GM12878 (cell line): ENCODE data around the gene EHMT2. TPM values are rescaled to one million over a fixed set of nuclear protein-coding genes. Genes with fewer than 3 reads are reported as not detected.

ENCODE experiments used
- ATAC-seq: fragments of 200-7000 bp; cut with Tn5 transposase; 3 replicates; pipeline ENCODE4 v1.9.1; 2020; ENCODE audit warnings: mild to moderate bottlenecking, moderate library complexity
- BruUV-seq: library from RNA; stranded (reverse); fragments of 400-500 nt; replicated peaks from 2 replicates; lab custom pipeline; 2021; lab: Mats Ljungman, UMichigan
- CTCF ChIA-PET: fragments of 300-600 bp; sonication (Branson Sonifier 250); formaldehyde crosslinking; extraction: SDS; loops from one replicate; lab custom pipeline; 2021; ENCODE audit warnings: inconsistent platforms; lab: Yijun Ruan, JAX
- POLR2A ChIA-PET: fragments of 350-600 bp; formaldehyde crosslinking; extraction: SDS; loops from one replicate; lab custom pipeline; 2021; ENCODE audit warnings: inconsistent platforms; lab: Charles Lee
- RAD21 ChIA-PET: fragments of 300-600 bp; sonication (Branson Sonifier 250); formaldehyde crosslinking; loops from one replicate; lab custom pipeline; 2023; ENCODE audit warnings: antibody characterized with exemption; ENCODE audit not compliant: unreplicated experiment; lab: Charles Lee
- SMC1A ChIA-PET: fragments of 300-600 bp; sonication (Branson Sonifier 250); formaldehyde crosslinking; loops from one replicate; lab custom pipeline; 2023; ENCODE audit not compliant: unreplicated experiment, uncharacterized antibody; lab: Charles Lee
- DNase-seq: peaks from one replicate; pipeline ENCODE4 v3.0.0-alpha.2; 2011; ENCODE audit warnings: low read depth, low spot score
- FAIRE-seq: peaks from 3 replicates; lab custom pipeline; 2011; peaks lifted over from hg19 to GRCh38; lab: Jason Lieb, UNC
- H2AFZ ChIP-seq: 2 replicates; pipeline ENCODE4 v1.6.0; 2011; ENCODE audit warnings: low read depth, low read length, control low read depth; ENCODE audit not compliant: control insufficient read depth
- H3K27ac ChIP-seq: 2 replicates; pipeline ENCODE4 v1.5.1; 2011; ENCODE audit warnings: control low read depth; ENCODE audit not compliant: control insufficient read depth, insufficient read depth
- H3K27me3 ChIP-seq, 2 experiments: replicated peaks in 1 of 2; 2 replicates each; pipeline versions ENCODE4 v1.6.0 to v1.6.1; 2011; ENCODE audit warnings: low read length in 1 of 2; ENCODE audit not compliant: control insufficient read depth in 2 of 2, insufficient read depth in 2 of 2
- H3K36me3 ChIP-seq, 2 experiments: 2 replicates each; pipeline ENCODE4 v1.5.1; 2011; ENCODE audit warnings: low read length in 1 of 2; ENCODE audit not compliant: control insufficient read depth in 2 of 2, insufficient read depth in 2 of 2
- H3K4me1 ChIP-seq: 2 replicates; pipeline ENCODE4 v1.6.1; 2011; ENCODE audit warnings: mild to moderate bottlenecking, low read length, moderate library complexity, mixed read lengths; ENCODE audit not compliant: control insufficient read depth, insufficient read depth
- H3K4me2 ChIP-seq: 2 replicates; pipeline ENCODE4 v1.6.0; 2011; ENCODE audit warnings: control low read depth; ENCODE audit not compliant: control insufficient read depth, insufficient read depth
- H3K4me3 ChIP-seq: fragments of 200-600 bp; sonication (generic); 2 replicates; pipeline ENCODE4 v1.5.1; 2016
- H3K79me2 ChIP-seq: 2 replicates; pipeline ENCODE4 v1.6.0; 2011; ENCODE audit warnings: low read length; ENCODE audit not compliant: control insufficient read depth, insufficient read depth
- H3K9ac ChIP-seq: 2 replicates; pipeline ENCODE4 v1.8.0; 2011; ENCODE audit warnings: low read length, control low read depth, mixed read lengths; ENCODE audit not compliant: control insufficient read depth, insufficient read depth
- H3K9me3 ChIP-seq: replicated peaks from 3 replicates; pipeline ENCODE4 v1.5.1; 2011; ENCODE audit warnings: mild to moderate bottlenecking, low read length; ENCODE audit not compliant: control insufficient read depth, insufficient read depth
- H4K20me1 ChIP-seq: 2 replicates; pipeline ENCODE4 v1.6.0; 2011; ENCODE audit not compliant: control insufficient read depth, insufficient read depth
- BCL3 ChIP-seq: IDR thresholded peaks from 2 replicates; pipeline ENCODE4 v1.6.1; 2011; ENCODE audit warnings: borderline replicate concordance, low read depth, mild to moderate bottlenecking, moderate library complexity, low read length; ENCODE audit not compliant: insufficient read depth, poor library complexity, severe bottlenecking
- CBX5 ChIP-seq: sonication (generic); IDR thresholded peaks from 2 replicates; pipeline ENCODE4 v1.6.1; 2016; ENCODE audit warnings: low read depth, moderate library complexity, mild to moderate bottlenecking, inconsistent platforms
- CREB1 ChIP-seq: IDR thresholded peaks from 2 replicates; pipeline ENCODE4 v1.6.1; 2012; ENCODE audit warnings: low read depth, mild to moderate bottlenecking, inconsistent platforms
- EGR1 ChIP-seq, 2 experiments: IDR thresholded peaks; 1 replicate in 1 of 2; 2 replicates in 1 of 2; pipeline ENCODE4 v1.6.1; 2011 to 2012; ENCODE audit warnings: low read depth in 2 of 2, low read length in 2 of 2, borderline replicate concordance in 1 of 2, mild to moderate bottlenecking in 1 of 2, moderate library complexity in 1 of 2
- MEF2B ChIP-seq: fragments of 450-650 bp; IDR thresholded peaks from 2 replicates; pipeline ENCODE4 v1.6.1; 2018; ENCODE audit warnings: mild to moderate bottlenecking, moderate library complexity; ENCODE audit not compliant: partially characterized antibody, poor library complexity, severe bottlenecking
- MYC ChIP-seq: IDR thresholded peaks from 2 replicates; pipeline ENCODE4 v1.6.1; 2011; ENCODE audit warnings: mild to moderate bottlenecking, low read length, moderate library complexity, inconsistent platforms; ENCODE audit not compliant: insufficient read depth, insufficient replicate concordance, insufficient read length, severe bottlenecking
- NFIC ChIP-seq: IDR thresholded peaks from 2 replicates; pipeline ENCODE4 v1.6.1; 2012; ENCODE audit warnings: low read depth, mild to moderate bottlenecking, inconsistent platforms, low read length, moderate library complexity
- NRF1 ChIP-seq: conservative IDR thresholded peaks from 2 replicates; pipeline ENCODE4 v1.6.1; 2011; ENCODE audit warnings: mild to moderate bottlenecking, low read depth, low read length, improper control_type of control experiment
- PML ChIP-seq: IDR thresholded peaks from 2 replicates; pipeline ENCODE4 v1.6.1; 2012; ENCODE audit warnings: low read length, inconsistent platforms
- POLR2AphosphoS2 ChIP-seq: IDR thresholded peaks from 2 replicates; pipeline ENCODE4 v1.6.1; 2011; ENCODE audit warnings: low read depth, mild to moderate bottlenecking, low read length, improper control_type of control experiment, moderate library complexity
- PRDM15 ChIP-seq: fragments of 450-650 bp; formaldehyde crosslinking; IDR thresholded peaks from 2 replicates; pipeline ENCODE4 v1.4.0; 2020; ENCODE audit warnings: mild to moderate bottlenecking, moderate library complexity
- RBBP5 ChIP-seq: fragments of 200-600 bp; sonication (generic); conservative IDR thresholded peaks from 2 replicates; pipeline ENCODE4 v1.6.1; 2016
- SMAD1 ChIP-seq: fragments of 450-650 bp; IDR thresholded peaks from 2 replicates; pipeline ENCODE4 v1.6.1; 2018; ENCODE audit warnings: mild to moderate bottlenecking, low read depth; ENCODE audit not compliant: partially characterized antibody
- SREBF2 ChIP-seq: IDR thresholded peaks from 2 replicates; pipeline ENCODE4 v1.6.1; 2012; ENCODE audit warnings: mild to moderate bottlenecking, low read length
- ZNF384 ChIP-seq: IDR thresholded peaks from 2 replicates; pipeline ENCODE4 v1.6.1; 2012; ENCODE audit warnings: low read depth, mild to moderate bottlenecking, low read length, improper control_type of control experiment, borderline replicate concordance
- ZSCAN29 ChIP-seq: fragments of 450-650 bp; IDR thresholded peaks from 2 replicates; pipeline ENCODE4 v1.6.1; 2017; ENCODE audit warnings: mild to moderate bottlenecking, moderate library complexity
- WGBS: methylation state at CpG from one replicate; pipeline ENCODE4 v1.1.6; 2016; ENCODE audit warnings: low lambda C conversion rate; ENCODE audit not compliant: insufficient replicate concordance, insufficient coverage; ENCODE audit errors: missing lambda C conversion rate; 5-methylcytosine and 5-hydroxymethylcytosine counted together
- in situ Hi-C: fragments of 300-500 bp; cut with MboI; formaldehyde crosslinking; loops from 9 replicates; pipeline ENCODE4 v1.14.3; 2018; ENCODE audit warnings: mixed read lengths
- intact Hi-C: fragments of 100-400 bp; cut with micrococcal nuclease; formaldehyde crosslinking; loops from one replicate; pipeline ENCODE4 v1.14.2; 2022; ENCODE audit not compliant: unreplicated experiment
- polyA plus RNA-seq, 11 experiments: library from polyadenylated mRNA; depleted of rRNA in 4 of 11; unstranded in 6 of 11; stranded (reverse) in 5 of 11; fragments of >200 nt; fragmentation: Nextera tagmentation in 4 of 11; fragmentation: Illumina TruSeq in 1 of 11; extraction: Ambion mirVana in 4 of 11; extraction: Trizol in 1 of 11; gene quantifications; 1 replicate in 1 of 11; 2 replicates in 10 of 11; pipeline versions ENCODE4 v1.2.1 to v1.2.3, GENCODE V29; 2011 to 2016; ENCODE audit warnings: inconsistent platforms in 2 of 11, missing spikeins in 2 of 11, low read depth in 1 of 11
- total RNA-seq, 4 experiments: library from RNA; depleted of rRNA in 3 of 4; stranded (reverse); fragments of >200 nt in 3 of 4; fragmentation: Illumina TruSeq in 1 of 4; extraction: Trizol in 1 of 4; gene quantifications; 2 replicates each; pipeline versions ENCODE4 v1.2.1 to v1.2.3, GENCODE V29; 2013 to 2021
- TF ChIP-seq, protein P1 (sequence below): fragments of 450-650 bp; IDR thresholded peaks from 2 replicates; pipeline ENCODE4 v1.6.1; 2017; ENCODE audit warnings: borderline replicate concordance

Gene EHMT2
- total and polyA plus RNA-seq, 10 of the 15 experiments (the other 5 are each of a cell fraction or from before 2014, with no cell fraction given), result 1.7 to 53.2 (median 36.3) TPM

DNA sequence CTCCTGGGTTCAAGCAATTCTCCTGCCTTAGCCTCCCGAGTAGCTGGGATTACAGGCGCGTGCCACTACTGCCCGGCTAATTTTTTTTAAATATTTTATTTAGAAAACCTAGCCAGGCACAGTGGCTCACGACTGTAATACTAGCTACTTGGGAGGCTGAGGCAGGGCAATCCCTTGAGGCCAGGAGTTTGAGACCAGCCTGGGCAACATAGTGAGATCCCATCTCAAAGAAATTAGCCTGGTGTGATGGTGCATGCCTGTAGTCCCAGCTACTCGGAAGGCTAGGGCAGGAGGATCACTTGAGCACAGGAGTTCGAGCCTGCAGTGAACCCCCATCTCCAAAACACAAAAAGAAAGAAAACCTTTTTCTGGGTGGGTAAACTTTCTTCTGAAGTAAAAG lies 21.1 kb downstream of the EHMT2 start (continued):
- TF ChIP-seq POLR2AphosphoS2, result no peak
- TF ChIP-seq CBX5, result no peak
- TF ChIP-seq CREB1, result no peak
- TF ChIP-seq NFIC, result no peak
- no peak for TF ChIP-seq PRDM15 (CRISPR knock-in tag)
- TF ChIP-seq RBBP5, result no peak
- no peak for TF ChIP-seq SREBF2
- TF ChIP-seq ZSCAN29, result no peak

- no peak overlapping the region for H3K4me2 ChIP-seq
- ATAC-seq, result no peak
- in situ Hi-C loops, result no loop called here
- TF ChIP-seq EGR1 (IDR thresholded peaks at IDR 0.05; ENCODE audit: borderline replicate concordance in 1 of 2, low read depth in 2 of 2, low read length in 2 of 2) (no peak), ZNF384 (no peak), SMAD1 (no peak), NFIC (no peak), MEF2B (no peak), BCL3 (no peak), MYC (no peak), PML (no peak), NRF1 (no peak)
- TF ChIP-seq, protein P1, sequence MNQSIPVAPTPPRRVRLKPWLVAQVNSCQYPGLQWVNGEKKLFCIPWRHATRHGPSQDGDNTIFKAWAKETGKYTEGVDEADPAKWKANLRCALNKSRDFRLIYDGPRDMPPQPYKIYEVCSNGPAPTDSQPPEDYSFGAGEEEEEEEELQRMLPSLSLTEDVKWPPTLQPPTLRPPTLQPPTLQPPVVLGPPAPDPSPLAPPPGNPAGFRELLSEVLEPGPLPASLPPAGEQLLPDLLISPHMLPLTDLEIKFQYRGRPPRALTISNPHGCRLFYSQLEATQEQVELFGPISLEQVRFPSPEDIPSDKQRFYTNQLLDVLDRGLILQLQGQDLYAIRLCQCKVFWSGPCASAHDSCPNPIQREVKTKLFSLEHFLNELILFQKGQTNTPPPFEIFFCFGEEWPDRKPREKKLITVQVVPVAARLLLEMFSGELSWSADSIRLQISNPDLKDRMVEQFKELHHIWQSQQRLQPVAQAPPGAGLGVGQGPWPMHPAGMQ, result no peak
Measured at GRCh38 chr6:31875877-31876276, 21.6 kb downstream of the EHMT2 start.

More at GRCh38 chr6:31875877-31876276, 21.6 kb downstream of the EHMT2 start:
- no TSS peak for BruUV-seq
- Histone ChIP-seq H3K4me1 (no peaks in the 10 kb centered on the region), H3K36me3 (peaks cover 0 to 6% of the 10 kb centered on the region in 2 experiments; a peak in 2 of 4 replicates), H3K9me3 (no peaks in the 10 kb centered on the region), H3K4me3 (no peak overlapping the region), H3K9ac (no peak overlapping the region), H3K27ac (no peak overlapping the region), H3K27me3 (no peaks in the 10 kb centered on the region), H4K20me1 (no peaks in the 10 kb centered on the region), H3K79me2 (no peaks in the 10 kb centered on the region), H2AFZ (no peak overlapping the region)
- 18% methylated on average over 5 of the region's 5 CpGs for WGBS
- intact Hi-C loops, result no loop called here
- ChIA-PET SMC1A (interaction anchor here (1.4 to 1.9 kb wide), 3 partner anchors 13 to 28 kb away, joined by 3 to 5 read pairs (median 3); partner anchors contain the start of gene NEU1), POLR2A (interaction anchor here (0.6 to 1.0 kb wide), 2 partner anchors 12 to 123 kb away, joined by 3 read pairs; no protein-coding TSS in a partner anchor), RAD21 (no interaction called here), CTCF (interaction anchor here (0.8 to 1.5 kb wide), 4 partner anchors 9 to 48 kb away, joined by 3 to 6 read pairs (median 4); partner anchors contain the start of gene HSPA1B)
- no peak for FAIRE-seq
- DNase-seq, result no peak
